Tibial nerve (tissue), 4 donors: ENCODE results near the gene ZFAND3. TPM values are rescaled to one million over a fixed set of nuclear protein-coding genes. Genes with fewer than 3 reads are reported as not detected.

Experiments
- DNase-seq, 2 donors: peaks; one replicate each; pipeline ENCODE4 v3.0.0-alpha.2; 2019; ENCODE audit warnings: low spot score in 2 of 2
- H3K27ac ChIP-seq, 4 donors: fragments of 200-600 bp; sonication (generic) in 3 of 4; one replicate each; pipeline ENCODE4 v1.5.1; 2017 to 2019; ENCODE audit warnings: mild to moderate bottlenecking in 1 of 4
- H3K27me3 ChIP-seq, 2 donors: fragments of 200-600 bp; sonication (generic) in 1 of 2; one replicate each; pipeline versions ENCODE4 v1.5.1 to v1.6.0; 2017 to 2019
- H3K36me3 ChIP-seq, 3 donors: fragments of 200-600 bp; sonication (generic); one replicate each; pipeline ENCODE4 v1.5.1; 2018 to 2019
- H3K4me1 ChIP-seq, 4 donors: fragments of 200-600 bp; sonication (generic) in 3 of 4; one replicate each; pipeline ENCODE4 v1.5.1; 2017 to 2019
- H3K4me3 ChIP-seq, 4 donors: fragments of 200-600 bp; sonication (generic) in 3 of 4; one replicate each; pipeline ENCODE4 v1.5.1; 2017 to 2019; ENCODE audit warnings: mild to moderate bottlenecking in 1 of 4, moderate library complexity in 1 of 4
- H3K9me3 ChIP-seq, 4 donors: fragments of 200-600 bp; sonication (generic) in 3 of 4; one replicate each; pipeline ENCODE4 v1.5.1; 2017 to 2019
- CTCF ChIP-seq, 5 experiments: fragments of 200-600 bp in 3 of 5; fragments of 450-650 bp in 2 of 5; sonication (generic) in 3 of 5; IDR thresholded peaks; one replicate each; pipeline ENCODE4 v1.5.1; 2016 to 2019; ENCODE audit warnings: antibody characterized with exemption in 5 of 5, mild to moderate bottlenecking in 3 of 5, moderate library complexity in 2 of 5
- EP300 ChIP-seq, 2 donors: sonication (generic); formaldehyde crosslinking; IDR thresholded peaks; one replicate each; pipeline ENCODE4 v1.6.1; 2017; ENCODE audit warnings: antibody characterized with exemption in 2 of 2, mild to moderate bottlenecking in 1 of 2
- POLR2A ChIP-seq, 2 donors: fragments of 450-650 bp; IDR thresholded peaks; one replicate each; pipeline ENCODE4 v1.6.1; 2017; ENCODE audit warnings: antibody characterized with exemption in 2 of 2, mild to moderate bottlenecking in 2 of 2, moderate library complexity in 2 of 2
- WGBS, 2 donors: methylation state at CpG; one replicate each; pipeline ENCODE4 v1.1.5; 2018; 5-methylcytosine and 5-hydroxymethylcytosine counted together
- total RNA-seq, 4 donors: library from RNA; depleted of rRNA; stranded (reverse); fragments of >200 nt; gene quantifications; one replicate each; pipeline ENCODE4 v1.1.0, GENCODE V29; 2016

The ZFAND3 gene
- total RNA-seq, 4 donors from 2014 or later: 30.1 to 47.9 (median 39.1) TPM

GRCh38 chr6:37916149-37916548 lies 96.6 kb downstream of the ZFAND3 start:
- TF ChIP-seq POLR2A (IDR thresholded peaks at IDR 0.05) (no peak), EP300 (IDR thresholded peaks at IDR 0.05) (no peak), CTCF (IDR thresholded peaks at IDR 0.05) (no peak)
- H3K4me3 ChIP-seq: no peak overlapping the region
- no peaks in the 10 kb centered on the region for H3K27me3 ChIP-seq
- H3K4me1 ChIP-seq: peaks cover 0 to 24% (median 2%) of the 10 kb centered on the region in 4 donors
- no peak for DNase-seq
- H3K9me3 ChIP-seq: no peaks in the 10 kb centered on the region
- no peak overlapping the region for H3K27ac ChIP-seq
- 84 to 88% methylated on average over 8 of the region's 8 CpGs for WGBS, 2 donors
- peaks cover 0 to 7% (median 0%) of the 10 kb centered on the region in 3 donors for H3K36me3 ChIP-seq

GRCh38 chr6:37916675-37917074 lies 97.1 kb downstream of the ZFAND3 start:
- 96 to 100% methylated on average over 2 of the region's 2 CpGs for WGBS, 2 donors
- Histone ChIP-seq H3K36me3 (peaks cover 0 to 7% (median 0%) of the 10 kb centered on the region in 3 donors), H3K4me3 (no peak overlapping the region), H3K27ac (no peak overlapping the region), H3K27me3 (no peaks in the 10 kb centered on the region), H3K9me3 (no peaks in the 10 kb centered on the region), H3K4me1 (peaks cover 0 to 24% (median 2%) of the 10 kb centered on the region in 4 donors)
- DNase-seq: no peak
- TF ChIP-seq EP300 (IDR thresholded peaks at IDR 0.05): no peak
- no peak for TF ChIP-seq CTCF (IDR thresholded peaks at IDR 0.05)
- no peak for TF ChIP-seq POLR2A (IDR thresholded peaks at IDR 0.05)

- TF ChIP-seq EP300 (IDR thresholded peaks at IDR 0.05) (no peak), POLR2A (IDR thresholded peaks at IDR 0.05) (no peak), CTCF (IDR thresholded peaks at IDR 0.05) (no peak)
- Histone ChIP-seq H3K4me3 (no peak overlapping the region), H3K4me1 (peaks cover 0 to 24% (median 2%) of the 10 kb centered on the region in 4 donors), H3K36me3 (peaks cover 0 to 7% (median 0%) of the 10 kb centered on the region in 3 donors), H3K9me3 (no peaks in the 10 kb centered on the region), H3K27ac (no peak overlapping the region), H3K27me3 (no peaks in the 10 kb centered on the region)
- DNase-seq: no peak
- WGBS, 2 donors: 87 to 95% methylated on average over 2 of the region's 2 CpGs
These were observed 98.0 kb downstream of the ZFAND3 start for GRCh38 chr6:37917566-37917965.

GRCh38 chr6:37919417-37920157 lies 100.1 kb downstream of the ZFAND3 start:
- 75 to 76% methylated on average over 3 of the region's 3 CpGs for WGBS, 2 donors
- Histone ChIP-seq H3K27me3 (no peaks in the 10 kb centered on the region), H3K4me1 (peaks cover 0 to 34% (median 2%) of the 10 kb centered on the region in 4 donors), H3K4me3 (no peak overlapping the region), H3K27ac (no peak overlapping the region), H3K36me3 (peaks cover 0 to 7% (median 0%) of the 10 kb centered on the region in 3 donors), H3K9me3 (no peaks in the 10 kb centered on the region)
- TF ChIP-seq CTCF (IDR thresholded peaks at IDR 0.05) (no peak), EP300 (IDR thresholded peaks at IDR 0.05) (no peak), POLR2A (IDR thresholded peaks at IDR 0.05) (no peak)
- DNase-seq: no peak

GRCh38 chr6:37920667-37921066 lies 101.1 kb downstream of the ZFAND3 start:
- peaks cover 0 to 28% (median 2%) of the 10 kb centered on the region in 4 donors for H3K4me1 ChIP-seq
- TF ChIP-seq POLR2A (IDR thresholded peaks at IDR 0.05) (no peak), EP300 (IDR thresholded peaks at IDR 0.05) (no peak), CTCF (IDR thresholded peaks at IDR 0.05) (no peak)
- H3K27me3 ChIP-seq: no peaks in the 10 kb centered on the region
- WGBS, 2 donors: 34 to 55% methylated on average over 2 of the region's 2 CpGs
- no peak overlapping the region for H3K27ac ChIP-seq
- H3K36me3 ChIP-seq: peaks cover 0 to 7% (median 0%) of the 10 kb centered on the region in 3 donors
- H3K9me3 ChIP-seq: no peaks in the 10 kb centered on the region
- no peak overlapping the region for H3K4me3 ChIP-seq
- DNase-seq: no peak
